Measurements from ENCODE around the gene DAB2.

Gene DAB2

GRCh38 chr5:39333104-39333503 is 91.7 kb downstream of the DAB2 start:
- no peak for DNase-seq

GRCh38 chr5:39331861-39332381 is 92.9 kb downstream of the DAB2 start:
- DNase-seq: no peak

- no peak for DNase-seq
Measured at GRCh38 chr5:39328731-39329130, 96.0 kb downstream of the DAB2 start.

- DNase-seq: no peak
Measured at GRCh38 chr5:39323542-39323941, 101.2 kb downstream of the DAB2 start.

All from suppressor macrophage treated with lipopolysaccharide for 1 hour (primary cell).